ENCODE data around the gene GRID2IP. TPM values are rescaled to one million over a fixed set of nuclear protein-coding genes. Genes with fewer than 3 reads are reported as not detected.

Gene GRID2IP
- total RNA-seq, 2 experiments from 2014 or later: 0.36 to 0.39 TPM

- Mint-ChIP-seq H3K4me3 (peak overlapping the region; percentile 73), H3K27me3 (peaks cover 17% of the 10 kb centered on the region), H3K9me3 (no peaks in the 10 kb centered on the region), H3K36me3 (ENCODE audit: low read depth) (no peaks in the 10 kb centered on the region), H3K4me1 (ENCODE audit: low read depth) (peaks cover 18% of the 10 kb centered on the region), H3K27ac (no peak overlapping the region)
- Histone ChIP-seq H3K36me3 (ENCODE audit: insufficient read depth, low read length) (no peaks in the 10 kb centered on the region), H3K27me3 (ENCODE audit: control insufficient read depth in 1 of 2, insufficient read depth in 2 of 2, low read length in 2 of 2) (peaks cover 25 to 29% of the 10 kb centered on the region in 2 experiments), H3K27ac (ENCODE audit: low read depth in 1 of 2, low read length in 2 of 2) (no peak overlapping the region), H3K4me1 (ENCODE audit: insufficient read depth, low read length) (peaks cover 27% of the 10 kb centered on the region), H3K9me3 (ENCODE audit: control insufficient read depth in 1 of 2, insufficient read depth in 1 of 2, low read length in 2 of 2) (no peaks in the 10 kb centered on the region), H3K4me3 (ENCODE audit: low read length) (no peak overlapping the region)
- no peak for TF ChIP-seq CTCF (IDR thresholded peaks at IDR 0.05)
- ATAC-seq (ENCODE audit: poor library complexity) (no peak), DNase-seq (no peak)
- ChIA-PET CTCF (no interaction called here), POLR2A (no interaction called here)
- intact Hi-C loops (cut with DNase I, micrococcal nuclease): loop anchor here in 1 of 2 experiments (5.0 kb wide), 1 partner anchor 48 kb away; the partner anchor contains the start of gene ZDHHC4
Measured at GRCh38 chr7:6529643-6530042, 21.6 kb downstream of the GRID2IP start.

GRCh38 chr7:6528401-6529130 is 22.7 kb downstream of the GRID2IP start:
- Mint-ChIP-seq H3K27me3 (peaks cover 21% of the 10 kb centered on the region), H3K27ac (no peak overlapping the region), H3K36me3 (ENCODE audit: low read depth) (no peaks in the 10 kb centered on the region), H3K4me1 (ENCODE audit: low read depth) (peaks cover 12% of the 10 kb centered on the region), H3K4me3 (no peak overlapping the region), H3K9me3 (no peaks in the 10 kb centered on the region)
- no peak for TF ChIP-seq CTCF (IDR thresholded peaks at IDR 0.05)
- Histone ChIP-seq H3K36me3 (ENCODE audit: insufficient read depth, low read length) (no peaks in the 10 kb centered on the region), H3K27me3 (ENCODE audit: control insufficient read depth in 1 of 2, insufficient read depth in 2 of 2, low read length in 2 of 2) (peaks cover 25 to 29% of the 10 kb centered on the region in 2 experiments), H3K4me1 (ENCODE audit: insufficient read depth, low read length) (peaks cover 27% of the 10 kb centered on the region), H3K4me3 (ENCODE audit: low read length) (no peak overlapping the region), H3K9me3 (ENCODE audit: control insufficient read depth in 1 of 2, insufficient read depth in 1 of 2, low read length in 2 of 2) (no peaks in the 10 kb centered on the region), H3K27ac (ENCODE audit: low read depth in 1 of 2, low read length in 2 of 2) (no peak overlapping the region)
- DNase-seq (no peak), ATAC-seq (ENCODE audit: poor library complexity) (no peak)
- intact Hi-C loops (cut with DNase I, micrococcal nuclease): no loop called here
- ChIA-PET CTCF (interaction anchor here (1.4 kb wide), 1 partner anchor 47 kb away, joined by 3 read pairs; no protein-coding TSS in a partner anchor), POLR2A (no interaction called here)

- H3K9me3 Mint-ChIP-seq: no peaks in the 10 kb centered on the region
- Histone ChIP-seq H3K9me3 (ENCODE audit: control insufficient read depth in 1 of 2, insufficient read depth in 1 of 2, low read length in 2 of 2) (no peaks in the 10 kb centered on the region), H3K4me3 (ENCODE audit: low read length) (peak overlapping the region; percentile 42), H3K4me1 (ENCODE audit: insufficient read depth, low read length) (peaks cover 27% of the 10 kb centered on the region), H3K36me3 (ENCODE audit: insufficient read depth, low read length) (no peaks in the 10 kb centered on the region), H3K27ac (ENCODE audit: low read depth in 1 of 2, low read length in 2 of 2) (no peak overlapping the region), H3K27me3 (ENCODE audit: control insufficient read depth in 1 of 2, insufficient read depth in 2 of 2, low read length in 2 of 2) (peaks cover 25 to 29% of the 10 kb centered on the region in 2 experiments)
- TF ChIP-seq CTCF (IDR thresholded peaks at IDR 0.05): no peak
- no peak overlapping the region for H3K27ac Mint-ChIP-seq
- H3K4me1 Mint-ChIP-seq (ENCODE audit: low read depth): peaks cover 12% of the 10 kb centered on the region
- H3K4me3 Mint-ChIP-seq: peak overlapping the region; percentile 80
- ChIA-PET POLR2A (interaction anchor here (1.1 kb wide), 1 partner anchor 28 kb away, joined by 3 read pairs; no protein-coding TSS in a partner anchor), CTCF (no interaction called here)
- no peak for DNase-seq
- no peaks in the 10 kb centered on the region for H3K36me3 Mint-ChIP-seq (ENCODE audit: low read depth)
- peaks cover 26% of the 10 kb centered on the region for H3K27me3 Mint-ChIP-seq
- no peak for ATAC-seq (ENCODE audit: poor library complexity)
- intact Hi-C loops (cut with DNase I, micrococcal nuclease): no loop called here
Measured at GRCh38 chr7:6526997-6527378, 24.3 kb downstream of the GRID2IP start.

Measured in CD4-positive, alpha-beta T cell (primary cell).